ENCODE results near the gene KLF7.

DNA sequence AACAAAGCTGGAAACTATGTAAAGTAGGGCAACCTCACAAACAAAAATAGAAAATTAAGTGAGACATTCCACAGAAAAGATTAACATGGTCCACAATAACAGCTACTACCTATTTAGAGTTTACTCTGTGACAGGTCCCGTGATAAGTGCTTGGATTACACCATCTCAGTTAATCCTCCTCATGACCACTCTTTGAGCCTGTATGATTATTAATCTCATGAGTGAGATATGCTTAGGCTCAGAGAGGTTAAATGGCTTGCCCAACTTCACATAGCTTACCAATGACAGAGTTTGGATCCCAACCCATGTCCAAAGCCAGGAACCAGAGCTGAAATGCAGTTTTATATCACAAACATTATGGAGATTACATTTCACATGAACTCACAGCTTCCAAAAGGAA, 37.3 kb upstream of the KLF7 start:
- TF ChIP-seq, protein P1, sequence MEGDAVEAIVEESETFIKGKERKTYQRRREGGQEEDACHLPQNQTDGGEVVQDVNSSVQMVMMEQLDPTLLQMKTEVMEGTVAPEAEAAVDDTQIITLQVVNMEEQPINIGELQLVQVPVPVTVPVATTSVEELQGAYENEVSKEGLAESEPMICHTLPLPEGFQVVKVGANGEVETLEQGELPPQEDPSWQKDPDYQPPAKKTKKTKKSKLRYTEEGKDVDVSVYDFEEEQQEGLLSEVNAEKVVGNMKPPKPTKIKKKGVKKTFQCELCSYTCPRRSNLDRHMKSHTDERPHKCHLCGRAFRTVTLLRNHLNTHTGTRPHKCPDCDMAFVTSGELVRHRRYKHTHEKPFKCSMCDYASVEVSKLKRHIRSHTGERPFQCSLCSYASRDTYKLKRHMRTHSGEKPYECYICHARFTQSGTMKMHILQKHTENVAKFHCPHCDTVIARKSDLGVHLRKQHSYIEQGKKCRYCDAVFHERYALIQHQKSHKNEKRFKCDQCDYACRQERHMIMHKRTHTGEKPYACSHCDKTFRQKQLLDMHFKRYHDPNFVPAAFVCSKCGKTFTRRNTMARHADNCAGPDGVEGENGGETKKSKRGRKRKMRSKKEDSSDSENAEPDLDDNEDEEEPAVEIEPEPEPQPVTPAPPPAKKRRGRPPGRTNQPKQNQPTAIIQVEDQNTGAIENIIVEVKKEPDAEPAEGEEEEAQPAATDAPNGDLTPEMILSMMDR (conservative IDR thresholded peaks at IDR 0.05 in 1 of 2, IDR thresholded peaks at IDR 0.05 in 1 of 2; ENCODE audit: extremely low read depth in 1 of 2, insufficient read depth in 1 of 2, low read depth in 1 of 2, low read length in 2 of 2), result no peak
- TF ChIP-seq EZH2 (IDR thresholded peaks at IDR 0.05; ENCODE audit: borderline replicate concordance, low read length), result no peak
